HK-2 (cell line): ENCODE data around the gene PFKM.
A peak's percentile ranks its signal among the peaks of the same experiment; 100 is the strongest.

Source experiments
- DNase-seq: peaks from one replicate; pipeline ENCODE4 v3.0.0-alpha.2; 2018; ENCODE audit not compliant: unreplicated experiment

Gene PFKM

GRCh38 chr12:48187916-48188695, 68.9 kb downstream of the PFKM start:
- DNase-seq, result no peak

GRCh38 chr12:48189331-48190125, 70.4 kb downstream of the PFKM start:
- peak; percentile 56 for DNase-seq

DNA sequence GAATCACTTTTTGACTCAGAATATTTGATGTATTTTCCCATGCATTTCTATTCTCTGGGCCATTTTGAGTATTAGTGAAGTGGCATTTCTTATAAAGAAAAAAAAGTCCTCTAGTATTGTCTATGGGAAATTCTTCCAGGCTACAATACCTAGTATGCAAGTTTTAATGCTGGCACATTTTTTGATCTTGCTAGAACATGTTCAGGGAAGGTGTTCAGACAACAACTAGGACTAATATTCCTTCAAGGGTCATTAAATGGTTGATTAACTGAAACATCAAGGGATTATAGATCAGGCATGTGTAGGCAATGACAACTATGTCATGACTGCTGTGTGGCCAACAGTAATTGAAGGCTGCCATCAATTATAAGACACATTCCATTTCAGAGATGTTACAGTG, 71.9 kb downstream of the PFKM start:
- no peak for DNase-seq

GRCh38 chr12:48192861-48193260, 73.7 kb downstream of the PFKM start:
- no peak for DNase-seq

DNA sequence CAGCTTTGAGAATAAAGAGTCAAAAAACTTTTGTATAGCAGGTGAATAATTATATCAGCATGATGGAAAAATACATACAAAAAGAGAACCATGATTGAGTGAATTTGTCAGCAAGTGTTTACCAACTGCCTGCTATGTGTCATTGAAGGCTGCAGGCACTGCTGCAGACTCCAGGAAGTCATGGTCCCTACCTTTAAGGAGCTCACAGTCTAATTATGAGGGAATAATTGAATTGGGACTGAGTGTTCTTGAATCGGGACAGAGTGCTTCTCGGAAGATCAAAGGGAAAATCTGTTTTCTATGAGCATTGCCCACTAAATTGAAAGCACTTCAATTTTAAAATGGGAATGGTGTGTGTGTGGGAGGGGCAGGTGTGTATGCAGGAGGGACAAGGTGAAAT, 74.5 kb downstream of the PFKM start:
- DNase-seq, result no peak

DNA sequence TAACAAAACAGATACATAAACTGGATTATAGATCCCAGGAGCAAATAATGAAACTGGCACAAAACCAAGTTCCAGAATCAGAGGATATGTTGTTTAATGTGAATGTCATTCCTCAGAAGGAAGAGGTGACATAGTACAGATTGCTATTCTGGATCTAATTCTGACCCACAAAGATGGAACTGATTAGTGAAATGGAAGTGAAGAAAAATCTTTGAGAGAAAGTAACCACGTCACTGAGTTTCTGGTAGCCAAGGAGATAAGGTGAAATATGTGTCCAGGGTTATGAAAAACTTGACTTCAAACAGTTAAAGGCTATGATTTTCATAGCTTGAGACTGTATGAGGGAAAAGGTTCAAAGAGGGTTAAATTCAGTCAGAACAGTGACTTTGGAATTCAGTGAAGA, 75.6 kb downstream of the PFKM start:
- DNase-seq, result no peak
